GM19193 (cell line): ENCODE results near the gene FBXO3.

ENCODE experiments used
- POLR2A ChIP-seq: IDR thresholded peaks from 4 replicates; pipeline ENCODE4 v1.6.1; 2011; ENCODE audit not compliant: insufficient read depth, insufficient read length; ENCODE audit errors: extremely low read depth

FBXO3 gene

GRCh38 chr11:33775832-33776470 is 1.6 kb upstream of the FBXO3 start:
- no peak for TF ChIP-seq POLR2A

- TF ChIP-seq POLR2A: no peak
Measured at GRCh38 chr11:33775467-33775807, 1.1 kb upstream of the FBXO3 start.

GRCh38 chr11:33774736-33775466 is 581 bp upstream of the FBXO3 start:
- no peak for TF ChIP-seq POLR2A

GRCh38 chr11:33773404-33773986 is 825 bp downstream of the FBXO3 start:
- TF ChIP-seq POLR2A: no peak

GRCh38 chr11:33772870-33773269 is 1.4 kb downstream of the FBXO3 start:
- no peak for TF ChIP-seq POLR2A

GRCh38 chr11:33772300-33772699 is 2.0 kb downstream of the FBXO3 start:
- TF ChIP-seq POLR2A: no peak

- TF ChIP-seq POLR2A: no peak
Measured at GRCh38 chr11:33770236-33770635, 4.1 kb downstream of the FBXO3 start.

- no peak for TF ChIP-seq POLR2A
Measured at GRCh38 chr11:33769542-33769941, 4.8 kb downstream of the FBXO3 start.

GRCh38 chr11:33767624-33768023 is 6.7 kb downstream of the FBXO3 start:
- TF ChIP-seq POLR2A: no peak

GRCh38 chr11:33766085-33766484 is 8.2 kb downstream of the FBXO3 start:
- no peak for TF ChIP-seq POLR2A

GRCh38 chr11:33761471-33761870 is 12.8 kb downstream of the FBXO3 start:
- no peak for TF ChIP-seq POLR2A

GRCh38 chr11:33753304-33753967 is 20.9 kb downstream of the FBXO3 start:
- TF ChIP-seq POLR2A: no peak

- TF ChIP-seq POLR2A: no peak
Measured at GRCh38 chr11:33751878-33752277, 22.4 kb downstream of the FBXO3 start.

GRCh38 chr11:33747979-33748378 is 26.3 kb downstream of the FBXO3 start:
- TF ChIP-seq POLR2A: no peak

GRCh38 chr11:33743291-33743690 is 31.0 kb downstream of the FBXO3 start:
- TF ChIP-seq POLR2A: no peak

GRCh38 chr11:33742249-33742851 is 32.0 kb downstream of the FBXO3 start:
- no peak for TF ChIP-seq POLR2A

- TF ChIP-seq POLR2A: no peak
Measured at GRCh38 chr11:33741806-33742205, 32.5 kb downstream of the FBXO3 start.
